Measurements from ENCODE around the gene INSL3. TPM values are rescaled to one million over a fixed set of nuclear protein-coding genes. Genes with fewer than 3 reads are reported as not detected.

INSL3 gene
- total RNA-seq, 6 donors from 2014 or later = 0.57 TPM; not detected in 5

- TF ChIP-seq EP300 (IDR thresholded peaks at IDR 0.05) (no peak), POLR2A (IDR thresholded peaks at IDR 0.05) (no peak)
- Histone ChIP-seq H3K27ac (no peak overlapping the region), H3K4me1 (peaks cover 16 to 35% (median 26%) of the 10 kb centered on the region in 4 donors), H3K4me3 (peak overlapping the region in 2 of 4 donors; percentile 88 to 100), H3K9me3 (no peaks in the 10 kb centered on the region), H3K27me3 (no peaks in the 10 kb centered on the region), H3K36me3 (peaks cover 20 to 48% (median 38%) of the 10 kb centered on the region in 4 donors)
- 84 to 85% methylated on average over 7 to 23 of the region's 23 CpGs for WGBS, 2 donors
- ATAC-seq (ENCODE audit: low FRiP score in 2 of 2) (no peak), DNase-seq (no peak)
Measured at GRCh38 chr19:17861542-17862402, 40.5 kb upstream of the INSL3 start.

DNA sequence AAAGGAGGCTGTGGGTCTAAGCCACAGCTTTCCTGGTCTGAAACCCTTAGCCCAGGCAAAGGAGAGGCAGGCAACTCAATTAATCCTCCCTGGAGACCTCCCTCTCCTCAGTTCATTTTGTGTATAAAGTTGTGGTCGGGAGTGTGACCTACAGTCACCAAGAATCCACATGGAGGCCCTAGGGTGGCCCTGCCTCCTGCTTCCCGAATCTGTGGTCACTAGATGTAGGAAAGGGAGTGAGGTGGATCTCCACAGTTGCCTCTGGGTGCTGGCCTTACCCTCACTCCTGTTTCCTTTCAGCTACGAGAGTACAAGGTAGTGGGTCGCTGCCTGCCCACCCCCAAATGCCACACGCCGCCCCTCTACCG lies 39.7 kb upstream of the INSL3 start:
- WGBS, 2 donors = 46 to 49% methylated on average over 7 of the region's 7 CpGs
- Histone ChIP-seq H3K36me3 (peaks cover 20 to 48% (median 38%) of the 10 kb centered on the region in 4 donors), H3K27ac (peak overlapping the region in 2 of 4 donors; percentile 89 to 92), H3K9me3 (no peaks in the 10 kb centered on the region), H3K4me1 (peaks cover 16 to 35% (median 25%) of the 10 kb centered on the region in 4 donors), H3K27me3 (no peaks in the 10 kb centered on the region), H3K4me3 (peak overlapping the region; percentile 87 to 100 (median 94))
- DNase-seq = no peak
- no peak for TF ChIP-seq CTCF (IDR thresholded peaks at IDR 0.05)
- TF ChIP-seq POLR2AphosphoS5 (IDR thresholded peaks at IDR 0.05) = no peak
- TF ChIP-seq EP300 (IDR thresholded peaks at IDR 0.05) = no peak
- TF ChIP-seq POLR2A (IDR thresholded peaks at IDR 0.05) = no peak
- no peak for ATAC-seq (ENCODE audit: low FRiP score in 2 of 2)

DNA sequence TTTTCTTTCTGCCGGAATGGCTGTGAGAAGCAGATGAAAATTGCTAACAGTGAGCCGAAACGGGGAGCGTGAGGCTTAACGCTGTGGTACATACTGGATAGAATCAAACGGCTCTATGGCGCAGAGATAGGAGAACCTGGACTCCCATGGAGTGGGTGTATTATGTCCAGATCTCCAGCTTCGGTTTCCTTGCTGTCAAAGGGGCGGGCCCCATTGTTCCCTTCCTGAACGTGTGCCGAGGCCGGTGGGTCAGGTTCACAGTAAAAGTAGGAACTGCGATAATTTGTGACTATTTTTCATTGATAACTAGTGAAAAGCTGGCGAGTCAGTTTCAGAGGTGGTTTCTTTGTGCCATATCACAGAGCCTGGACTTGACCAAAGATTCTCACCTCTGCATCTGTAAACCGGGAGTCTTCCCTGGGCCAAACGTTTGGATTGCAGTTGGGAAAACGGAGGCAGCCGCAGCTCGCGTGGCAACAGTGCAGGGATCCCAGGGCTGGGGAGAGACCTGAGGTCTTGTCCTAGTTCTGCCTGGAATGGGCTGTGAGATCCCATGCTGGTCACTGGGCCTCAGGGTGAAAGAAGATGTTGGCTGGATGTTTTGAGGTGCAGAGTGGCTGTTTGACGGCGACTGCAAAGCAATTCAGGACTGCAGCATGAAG lies 39.1 kb upstream of the INSL3 start:
- peaks cover 16 to 39% (median 25%) of the 10 kb centered on the region in 4 donors for H3K4me1 ChIP-seq
- DNase-seq (no peak), ATAC-seq (ENCODE audit: low FRiP score in 2 of 2) (no peak)
- 1 to 2% methylated on average over 18 to 22 of the region's 22 CpGs for WGBS, 2 donors
- TF ChIP-seq EP300 (IDR thresholded peaks at IDR 0.05) = no peak
- no peak for TF ChIP-seq POLR2A (IDR thresholded peaks at IDR 0.05)
- no peak for TF ChIP-seq CTCF (IDR thresholded peaks at IDR 0.05)
- TF ChIP-seq POLR2AphosphoS5 (IDR thresholded peaks at IDR 0.05) = no peak
- no peaks in the 10 kb centered on the region for H3K9me3 ChIP-seq
- peak overlapping the region; percentile 87 to 100 (median 94) for H3K4me3 ChIP-seq
- peak overlapping the region; percentile 84 to 92 (median 88) for H3K27ac ChIP-seq
- no peaks in the 10 kb centered on the region for H3K27me3 ChIP-seq
- peaks cover 20 to 44% (median 38%) of the 10 kb centered on the region in 4 donors for H3K36me3 ChIP-seq

- H3K27ac ChIP-seq = peak within 1 kb of the TSS; percentile 84 to 92 (median 88)
- TF ChIP-seq EP300 (IDR thresholded peaks at IDR 0.05) (no peak), POLR2AphosphoS5 (IDR thresholded peaks at IDR 0.05) (peak; percentile 96 to 98), CTCF (IDR thresholded peaks at IDR 0.05) (peak; percentile 70 to 96 (median 89)), POLR2A (IDR thresholded peaks at IDR 0.05) (peak; percentile 78 to 98 (median 92))
- peak within 1 kb of the TSS; percentile 87 to 100 (median 94) for H3K4me3 ChIP-seq
- WGBS, 2 donors = 0 to 1% methylated on average over 23 to 55 of the region's 80 CpGs
- H3K4me1 ChIP-seq = peaks cover 16 to 39% (median 29%) of the 10 kb centered on the region in 4 donors
- DNase-seq = peak; percentile 99 to 100
- no peaks in the 10 kb centered on the region for H3K9me3 ChIP-seq
- peak; percentile 97 to 98 for ATAC-seq (ENCODE audit: low FRiP score in 2 of 2)
- H3K27me3 ChIP-seq = no peaks in the 10 kb centered on the region
- peaks cover 20 to 36% (median 34%) of the 10 kb centered on the region in 4 donors for H3K36me3 ChIP-seq
Measured at GRCh38 chr19:17859533-17860330, 38.4 kb upstream of the INSL3 start, which contains the start of gene RPL18A. Gene RPL18A, plus strand, starts transcription at chr19:17859910. Its CDS starts 47 bp downstream, at chr19:17859957.

All from upper lobe of left lung (tissue), 6 donors.